ENCODE results near the gene SURF6.

- no peak for TF ChIP-seq EZH2 (IDR thresholded peaks at IDR 0.05; ENCODE audit: borderline replicate concordance)
- no peak for TF ChIP-seq EZH2phosphoT487 (IDR thresholded peaks at IDR 0.05; ENCODE audit: low read depth, severe bottlenecking, unreplicated experiment)
- no peak for TF ChIP-seq CTCF (IDR thresholded peaks at IDR 0.05; ENCODE audit: poor library complexity)
Observed at GRCh38 chr9:133351526-133351907, 15.5 kb upstream of the SURF6 start.
